GM19324 (cell line): Measurements from ENCODE around the gene LRMDA.
A peak's percentile ranks its signal among the peaks of the same experiment; 100 is the strongest.
"Not testable (repeated sequence)": the region's sequence is repeated elsewhere in the genome, so short reads cannot be mapped to it uniquely, and the experiment has no call there.

Source experiments
- ATAC-seq: cut with Tn5 transposase; IDR thresholded peaks from one replicate; pipeline ENCODE4 v1.9.1; 2021; ENCODE audit warnings: mild to moderate bottlenecking, moderate library complexity; ENCODE audit not compliant: unreplicated experiment, low FRiP score

LRMDA gene

DNA sequence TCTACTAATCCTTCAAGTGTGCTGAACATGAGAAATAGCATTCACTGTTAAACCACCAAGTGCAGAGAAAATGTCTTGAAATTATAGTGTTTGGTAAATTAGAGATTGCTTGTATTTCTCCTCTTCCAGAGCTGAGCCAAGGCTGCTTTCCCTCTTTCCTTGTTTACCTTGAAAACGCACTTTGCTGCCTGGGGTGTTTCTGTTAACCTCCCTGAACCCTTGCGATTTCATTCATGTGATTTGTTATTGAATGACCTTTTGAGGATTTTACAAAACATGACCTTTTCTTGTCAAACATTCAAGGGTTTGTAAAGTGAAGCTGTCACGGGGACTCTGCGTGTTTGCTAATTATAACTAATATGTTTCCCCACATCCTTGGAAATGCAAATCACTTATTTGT lies 169.4 kb downstream of the LRMDA start:
- no peak for ATAC-seq

DNA sequence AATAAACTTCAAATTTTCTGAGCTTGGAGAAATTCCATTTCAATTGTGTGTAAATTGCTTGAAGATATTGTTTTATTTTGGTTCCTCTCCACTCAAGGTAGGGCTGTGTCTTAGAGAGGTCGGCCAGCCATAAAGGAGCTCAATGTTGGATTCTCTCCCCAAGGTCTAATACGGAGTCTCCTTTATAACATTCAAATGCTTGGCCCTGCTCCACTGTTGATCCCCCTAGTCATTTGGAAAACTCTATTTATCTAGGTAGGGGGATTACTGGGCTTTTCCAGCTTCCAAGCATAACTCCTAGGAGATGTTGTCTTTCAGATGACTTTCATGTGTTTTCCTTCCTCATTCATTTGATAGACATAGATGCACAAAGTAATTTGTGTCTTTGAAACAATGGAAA lies 170.9 kb downstream of the LRMDA start:
- ATAC-seq, result no peak

DNA sequence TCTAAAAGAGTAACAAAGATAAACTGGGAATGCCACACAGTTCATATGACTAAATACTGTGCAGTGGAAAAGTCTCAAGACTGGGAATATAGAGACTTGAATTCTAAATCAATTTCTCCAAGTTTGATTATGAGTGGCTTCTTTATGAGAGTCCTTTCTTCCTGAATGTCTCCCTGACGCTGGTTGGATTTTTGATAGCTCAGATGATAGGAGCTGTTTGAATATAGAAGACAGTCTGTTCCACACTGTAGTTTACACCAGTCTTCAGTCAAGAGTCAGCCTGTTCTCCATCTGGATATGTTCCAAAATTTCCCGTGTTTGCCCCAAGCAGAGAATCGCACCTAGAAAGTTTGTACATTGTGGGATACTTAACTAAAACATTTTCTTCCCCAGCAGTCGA lies 173.7 kb downstream of the LRMDA start:
- no peak for ATAC-seq

DNA sequence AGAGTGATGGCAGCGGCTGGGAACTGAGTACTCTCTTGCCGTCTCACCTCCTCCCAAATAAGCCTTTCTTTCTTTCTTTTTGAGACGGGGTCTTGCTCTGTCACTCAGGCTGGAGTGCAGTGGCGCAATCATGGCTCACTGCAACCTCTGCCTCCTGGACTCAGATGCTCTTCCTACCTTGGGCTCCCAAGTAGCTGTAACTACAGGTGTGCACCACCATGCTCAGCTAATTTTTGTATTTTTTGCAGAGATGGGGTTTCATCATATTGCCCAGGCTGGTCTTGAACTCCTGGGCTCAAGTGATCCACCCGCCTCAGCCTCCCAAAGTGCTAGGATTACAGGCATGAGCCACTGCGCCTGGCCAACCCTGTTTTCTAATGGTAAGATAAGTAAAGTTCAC lies 174.4 kb downstream of the LRMDA start:
- ATAC-seq, result peak; percentile 3

DNA sequence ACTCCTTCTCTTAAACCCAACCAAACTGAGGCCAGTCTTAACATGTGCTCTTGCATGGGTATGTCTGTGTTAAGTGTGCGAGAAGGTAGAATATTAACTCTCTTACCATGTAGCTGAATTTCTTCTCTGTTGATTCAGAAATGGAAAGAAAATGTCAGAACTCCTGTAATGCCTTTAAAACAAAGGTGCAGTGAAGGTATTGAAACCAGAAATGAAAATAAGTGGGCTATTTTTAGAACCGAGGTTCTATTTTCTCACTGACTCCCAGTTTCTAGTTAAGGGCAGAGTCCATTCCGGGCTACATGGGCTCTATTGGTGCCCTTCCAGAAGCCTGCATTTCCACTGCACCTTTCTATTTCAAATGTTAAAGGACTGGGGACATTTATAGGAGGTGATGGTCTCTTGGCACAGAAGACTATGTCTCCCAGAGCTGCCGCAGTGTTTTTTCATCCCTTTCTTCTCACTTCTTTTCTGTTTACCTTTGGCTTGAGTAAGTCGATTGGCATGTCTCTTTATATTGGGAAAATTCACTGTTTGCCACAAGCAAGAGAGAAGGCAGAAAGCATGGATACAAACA lies 174.9 kb downstream of the LRMDA start:
- peak; percentile 57 for ATAC-seq

DNA sequence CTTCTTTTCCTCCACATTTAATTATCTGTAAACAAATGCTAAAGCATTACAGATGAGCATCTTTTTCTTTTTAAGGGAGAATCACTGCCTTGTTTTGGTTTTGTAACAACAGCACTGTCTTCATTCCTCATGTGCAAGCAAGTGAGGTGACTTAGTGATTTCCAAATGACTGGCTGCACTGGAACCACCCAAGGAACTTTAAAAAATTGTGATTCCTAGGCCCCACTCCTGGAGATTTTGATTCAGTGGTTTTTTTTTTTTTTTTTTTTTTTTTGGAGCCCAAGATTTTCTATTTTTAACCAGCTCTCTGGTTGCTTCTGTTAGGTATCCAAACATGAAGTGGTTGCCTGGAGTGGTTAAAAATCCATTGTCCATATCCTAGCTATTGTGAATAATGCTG lies 176.2 kb downstream of the LRMDA start:
- no peak for ATAC-seq

DNA sequence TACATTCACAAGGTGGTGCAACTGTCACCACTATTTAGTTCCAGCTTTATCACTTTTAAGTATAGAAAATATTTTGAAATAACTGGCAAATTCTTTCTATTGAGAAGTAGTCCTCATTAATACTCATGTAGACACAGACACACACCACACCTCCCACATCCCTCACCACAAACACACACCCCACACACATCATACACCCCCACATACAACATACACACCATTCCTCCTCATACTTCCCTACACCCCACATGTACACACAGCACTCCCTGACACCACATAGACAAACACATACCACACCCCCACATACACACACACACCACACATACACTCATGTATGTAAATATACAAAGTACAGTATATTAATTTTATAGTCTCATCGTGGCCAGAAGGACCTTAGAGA lies 178.8 kb downstream of the LRMDA start:
- ATAC-seq, result no peak

DNA sequence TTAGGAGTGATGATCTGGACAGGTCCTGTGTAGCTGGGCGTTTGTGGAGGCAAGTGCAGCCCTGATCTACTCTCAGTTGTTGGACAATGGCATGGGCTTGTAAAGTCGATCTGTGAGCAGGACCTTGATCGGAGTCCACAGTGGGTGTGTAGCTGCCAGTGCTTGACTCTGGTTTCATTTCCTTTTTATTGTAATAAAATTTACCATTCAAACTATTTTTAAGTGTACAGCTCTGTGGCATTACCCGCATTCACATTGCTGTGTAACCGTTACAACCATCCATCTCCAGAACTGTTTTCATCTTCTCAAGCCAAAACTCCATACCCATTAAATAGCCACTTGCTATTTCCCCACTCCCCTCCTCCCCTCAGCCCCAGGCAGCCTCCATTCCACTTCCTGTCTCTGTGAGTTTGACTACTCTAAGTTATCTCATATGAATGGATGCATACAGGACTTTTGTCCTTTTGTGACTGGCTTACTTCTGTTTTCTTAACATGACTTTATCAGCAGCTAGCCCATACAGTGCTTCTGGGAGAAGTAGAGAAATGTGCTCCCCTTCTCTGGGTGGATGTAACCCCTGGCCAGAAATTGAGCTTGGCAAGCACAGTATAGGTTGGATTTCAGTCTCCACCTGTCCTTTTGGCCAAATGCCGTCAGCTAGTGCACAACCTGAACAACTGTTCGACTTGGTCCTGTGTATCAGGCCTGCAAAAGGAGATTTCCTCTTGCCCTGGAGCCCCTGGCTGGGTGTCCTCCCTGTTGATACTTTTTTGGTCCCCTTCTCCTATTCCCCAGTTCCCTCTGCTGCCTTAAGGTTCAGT lies 180.0 kb downstream of the LRMDA start:
- peak; percentile 41 for ATAC-seq

DNA sequence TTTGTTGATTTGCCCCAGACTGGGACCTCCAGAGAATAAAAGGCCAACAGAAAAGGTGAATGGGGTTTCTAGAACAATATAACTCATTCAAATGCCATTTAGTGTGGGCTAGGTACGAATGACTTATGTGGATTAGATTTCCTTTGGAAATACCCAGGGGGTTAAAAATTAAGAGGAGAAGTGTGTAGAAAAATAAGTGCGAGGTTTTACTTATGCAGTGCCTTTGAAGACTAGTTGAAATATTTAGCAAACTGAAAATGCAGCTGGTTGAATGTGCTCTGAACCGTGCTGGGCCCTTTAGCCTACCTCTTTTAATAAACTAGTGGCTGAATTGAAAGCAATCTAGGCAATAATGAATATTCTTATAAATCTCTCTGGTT lies 180.6 kb downstream of the LRMDA start:
- no peak for ATAC-seq

DNA sequence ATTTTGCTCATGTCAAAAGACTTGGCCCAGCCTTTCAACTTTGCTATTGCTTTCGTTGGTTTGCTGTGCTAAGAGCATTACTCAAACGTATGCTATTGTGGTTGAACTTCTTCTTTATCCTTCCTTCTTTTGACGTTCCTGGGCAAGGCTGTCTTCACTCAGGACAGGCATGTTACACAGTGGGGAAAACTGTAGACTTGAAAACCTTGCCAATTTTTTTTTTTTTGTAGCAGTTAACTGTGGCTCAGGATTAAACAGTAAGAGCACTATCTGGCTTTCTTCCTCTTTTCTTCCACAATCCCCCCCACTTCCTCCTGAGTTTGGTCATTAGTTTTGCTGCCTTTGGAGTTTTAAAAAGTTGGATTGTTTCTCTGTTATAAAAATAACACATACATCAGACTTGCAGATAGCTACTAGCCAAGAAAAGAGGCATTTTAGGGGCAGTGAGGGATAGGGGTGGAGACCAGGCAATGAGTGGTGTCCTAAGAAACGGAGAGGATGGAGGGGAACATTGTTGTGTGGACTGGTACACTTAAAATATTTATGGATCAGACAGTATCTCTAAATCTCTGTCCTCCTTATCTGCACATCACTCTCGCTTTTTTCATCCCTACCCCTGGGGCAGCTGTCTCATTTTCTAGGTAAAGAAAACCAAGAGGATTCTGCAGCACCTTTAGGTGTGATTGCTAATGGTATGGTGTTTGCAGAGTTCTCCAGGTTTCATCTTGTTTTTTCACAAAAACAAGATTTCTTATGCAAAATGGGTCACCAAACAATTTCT lies 181.7 kb downstream of the LRMDA start:
- ATAC-seq, result no peak

DNA sequence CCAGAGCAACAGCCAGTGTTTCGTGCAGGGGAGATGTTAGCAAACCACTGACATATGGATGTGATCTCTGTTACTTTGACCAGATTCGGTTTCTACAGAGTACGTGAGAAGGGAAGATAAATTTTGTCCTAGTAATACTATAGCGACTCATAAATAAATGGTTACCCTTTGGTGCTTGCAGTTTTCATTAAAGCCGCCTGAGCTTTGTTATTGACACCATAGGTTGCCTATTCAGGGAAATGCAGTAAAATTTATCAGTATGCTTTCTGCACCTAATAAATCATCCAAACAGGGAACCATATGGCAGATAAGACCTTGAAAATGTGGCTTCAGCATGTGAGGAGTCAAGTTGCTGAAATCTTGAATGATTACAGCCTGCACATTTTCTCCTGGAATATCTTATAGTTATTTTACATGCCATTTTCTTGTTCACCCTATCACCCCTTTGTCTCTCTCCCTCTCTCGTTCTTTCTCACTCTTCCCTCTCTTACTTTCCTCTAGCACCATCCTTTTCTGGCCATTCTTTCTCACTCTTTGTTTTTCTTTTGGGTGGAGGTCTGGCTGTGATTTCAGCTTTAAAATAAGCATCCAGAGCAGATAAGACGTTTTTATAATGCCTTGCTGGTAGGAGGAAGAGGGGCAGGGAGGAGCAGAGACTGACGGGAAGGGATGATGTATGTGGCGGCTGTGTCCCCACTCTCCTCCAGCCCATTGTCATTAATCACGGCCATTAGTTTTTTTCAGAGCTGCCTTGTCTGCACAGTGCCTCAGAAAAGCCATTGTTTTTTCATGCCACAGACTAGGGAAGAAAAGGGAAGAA lies 182.5 kb downstream of the LRMDA start:
- ATAC-seq, result peak; percentile 42

DNA sequence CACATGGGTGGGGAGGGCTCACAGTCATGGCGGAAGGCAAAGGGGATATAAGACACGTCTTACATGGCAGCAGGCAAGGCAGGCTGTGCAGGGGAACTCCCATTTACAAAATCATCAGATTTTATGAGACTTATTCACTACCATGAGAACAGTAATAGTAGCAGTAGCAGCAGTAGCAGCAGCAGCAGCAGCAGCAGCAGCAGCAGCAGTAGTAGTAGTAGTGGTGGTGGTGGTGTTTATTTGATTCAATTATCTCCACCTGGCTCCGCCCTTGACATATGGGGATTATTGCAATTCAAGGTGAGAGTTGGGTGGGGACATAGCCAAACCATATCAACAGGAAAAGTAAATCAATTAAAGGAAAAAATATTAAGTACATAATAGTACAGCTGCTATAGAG lies 184.7 kb downstream of the LRMDA start:
- no peak for ATAC-seq

DNA sequence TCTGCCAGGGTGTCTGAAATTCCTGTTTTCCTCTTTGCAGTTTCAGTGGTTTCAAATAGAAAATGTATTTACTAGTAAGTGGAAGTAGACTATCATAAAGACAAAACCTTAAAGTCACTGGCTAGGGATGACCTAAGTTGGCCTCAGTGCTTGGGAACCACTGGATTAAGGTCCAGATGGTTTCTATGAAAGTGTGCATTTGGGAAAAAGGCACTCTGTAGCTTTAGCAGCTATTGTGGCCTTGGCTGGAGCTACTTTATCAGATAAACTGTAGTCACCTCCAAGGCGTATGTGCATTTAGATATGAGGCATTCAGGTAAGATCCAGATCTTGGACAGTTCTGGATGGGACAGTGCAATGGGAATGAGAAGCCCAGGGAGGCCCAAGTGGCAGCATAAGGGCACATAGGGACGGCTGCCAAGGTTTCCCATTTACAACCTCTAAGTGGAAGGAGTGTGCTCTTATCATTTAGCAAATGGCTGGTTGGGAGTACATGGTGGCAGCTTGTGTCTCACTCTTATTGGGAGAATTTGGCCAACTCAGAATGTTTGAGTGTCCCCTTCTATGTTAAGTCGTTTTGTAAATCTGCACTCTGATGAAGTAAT lies 185.6 kb downstream of the LRMDA start:
- no peak for ATAC-seq

DNA sequence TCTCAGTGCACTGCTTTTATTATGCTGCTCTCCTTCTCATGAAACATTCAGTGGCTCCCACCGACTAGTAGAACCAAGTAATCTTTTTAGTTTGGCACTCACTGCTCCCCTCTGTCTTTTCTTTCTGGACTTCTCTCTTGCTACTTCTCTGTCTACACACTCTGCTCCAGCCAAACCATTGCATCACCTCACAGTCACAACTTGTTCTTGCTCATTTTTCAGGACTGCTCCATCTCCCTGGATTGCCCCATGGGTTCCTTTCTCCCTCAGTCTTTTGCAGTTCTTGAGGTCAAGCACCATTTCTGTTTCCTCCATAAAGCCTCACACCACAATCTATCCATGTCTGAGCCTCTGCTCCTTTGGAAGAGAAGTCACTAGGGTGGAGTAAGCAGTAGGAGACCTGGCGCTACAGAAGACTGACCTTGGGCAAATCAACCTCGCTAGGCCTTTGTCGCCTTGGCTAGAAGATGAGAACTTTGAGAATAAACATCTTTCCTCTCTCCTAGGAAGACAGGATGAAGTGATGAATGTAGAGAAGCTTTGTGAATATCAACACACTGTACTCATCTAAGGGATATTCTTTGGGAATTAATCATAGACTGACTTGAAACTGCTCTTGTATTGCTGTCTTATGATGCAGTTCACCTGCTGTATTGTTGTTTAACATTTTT lies 186.2 kb downstream of the LRMDA start:
- ATAC-seq, result no peak

DNA sequence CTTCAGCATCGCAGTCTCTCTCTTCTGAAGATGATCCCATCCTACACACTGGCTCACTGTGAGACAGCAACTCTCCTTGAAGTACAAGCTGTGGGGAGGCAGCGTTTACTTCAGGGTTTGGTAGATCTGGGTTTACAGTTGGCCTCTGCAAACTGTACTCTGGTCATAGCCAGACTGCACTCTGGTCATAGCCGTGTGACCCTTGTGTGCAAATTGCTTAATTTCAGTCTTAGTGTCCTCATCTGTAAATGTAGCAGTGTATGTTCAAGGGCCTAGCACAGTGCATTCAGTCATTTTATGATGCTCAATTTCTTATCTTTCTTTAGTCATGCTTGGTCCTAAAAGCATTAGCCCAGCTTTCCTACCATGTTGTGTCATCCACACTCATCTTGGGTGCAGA lies 188.2 kb downstream of the LRMDA start:
- no peak for ATAC-seq

DNA sequence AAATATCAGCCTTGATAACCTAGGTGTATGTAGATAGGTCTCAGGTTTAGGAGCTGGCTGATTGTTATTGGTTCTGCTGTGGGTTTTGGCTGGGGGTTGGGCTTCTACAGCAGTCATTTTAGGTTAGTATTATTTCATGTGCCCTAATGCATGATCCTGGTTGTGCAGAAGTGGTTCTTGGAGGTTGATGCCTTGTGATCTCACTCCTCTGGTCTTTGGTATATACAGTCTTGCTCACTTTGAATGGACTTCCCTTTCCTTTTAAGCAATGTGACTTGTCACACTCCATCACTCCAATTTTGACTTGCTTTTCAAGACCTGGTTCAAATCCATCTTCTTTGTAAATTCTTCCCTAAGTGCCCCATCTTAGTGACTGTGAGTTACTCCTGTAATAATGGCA lies 188.9 kb downstream of the LRMDA start:
- ATAC-seq, result no peak

DNA sequence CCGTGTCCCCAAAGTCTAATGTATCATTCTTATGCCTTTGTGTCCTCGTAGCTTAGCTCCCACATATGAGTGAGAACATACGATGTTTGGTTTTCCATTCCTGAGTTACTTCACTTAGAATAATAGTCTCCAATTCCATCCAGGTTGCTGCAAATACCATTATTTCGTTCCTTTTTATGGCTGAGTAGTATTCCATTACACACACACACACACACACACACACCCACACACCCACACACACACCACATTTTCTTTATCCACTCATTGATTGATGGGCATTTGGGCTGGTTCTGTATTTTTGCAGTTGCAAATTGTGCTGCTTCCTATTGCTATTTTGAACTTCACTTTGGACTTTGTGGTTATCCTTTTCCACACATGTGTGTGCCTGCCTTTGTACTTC lies 189.6 kb downstream of the LRMDA start:
- not testable (repeated sequence) for ATAC-seq

DNA sequence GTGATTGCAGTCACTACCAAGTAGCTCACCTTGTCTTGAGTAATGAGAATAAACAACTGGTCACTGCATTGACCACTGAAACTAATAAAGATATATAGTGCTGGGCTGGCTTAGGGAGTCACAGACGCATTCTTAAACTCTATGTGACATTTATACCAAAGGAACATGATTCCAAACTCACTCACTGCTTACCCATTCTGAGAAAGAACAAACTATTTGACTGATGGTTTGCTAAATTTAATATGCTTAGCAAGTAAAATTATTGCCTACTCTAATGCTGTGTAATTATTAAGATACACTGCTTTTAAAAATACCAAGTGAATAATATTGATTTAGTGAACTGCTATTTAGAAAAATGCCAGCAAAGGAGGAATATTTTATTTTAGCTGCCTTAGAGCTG lies 191.1 kb downstream of the LRMDA start:
- no peak for ATAC-seq

DNA sequence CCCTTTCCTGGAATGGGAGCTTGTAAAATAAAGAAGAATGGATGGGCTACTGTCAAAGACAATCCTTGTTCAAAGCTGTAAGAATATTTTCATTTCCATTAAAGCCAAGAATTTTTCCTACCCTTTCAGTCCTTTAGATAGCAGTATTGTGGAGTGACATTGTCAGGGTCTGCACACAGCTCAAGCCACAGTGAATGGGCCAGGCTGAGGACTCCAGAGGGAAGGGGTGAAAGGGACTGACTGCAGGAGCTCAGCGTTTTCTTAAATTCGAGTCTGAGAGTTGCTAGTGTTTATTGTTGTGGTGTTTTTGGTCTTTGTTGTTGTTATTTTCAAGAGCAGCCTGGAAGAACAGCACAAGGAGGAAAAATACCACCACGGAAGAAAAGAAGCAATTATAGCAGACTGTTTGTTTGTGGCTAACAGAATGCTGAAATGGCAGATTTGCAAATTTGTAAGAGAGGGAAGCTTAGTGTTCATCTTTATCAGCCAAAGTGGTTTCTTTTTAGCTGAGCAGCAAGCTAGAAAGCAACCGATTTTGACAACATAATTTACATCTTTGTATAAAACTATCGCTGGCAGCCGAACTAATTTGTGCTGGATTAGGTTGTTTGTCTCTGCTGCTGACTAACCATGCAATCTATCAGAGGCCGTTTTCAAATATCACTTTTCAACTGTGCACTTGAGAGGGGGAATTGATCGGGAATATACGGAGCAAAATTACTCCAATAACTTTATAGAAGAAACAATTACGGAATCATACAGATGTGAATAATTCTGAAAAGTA lies 192.1 kb downstream of the LRMDA start:
- no peak for ATAC-seq
